K562 (cell line): ENCODE data around the gene PAX2.

Experiments used
- CTCF ChIP-seq, 3 experiments: IDR thresholded peaks in 2 of 3; conservative IDR thresholded peaks in 1 of 3; 2 replicates each; pipeline ENCODE4 v1.5.1; 2011 to 2012; ENCODE audit warnings: low read length in 3 of 3, mild to moderate bottlenecking in 3 of 3, control low read depth in 2 of 3, improper control_type of control experiment in 1 of 3, inconsistent platforms in 1 of 3, low read depth in 1 of 3, mixed read lengths in 1 of 3, moderate library complexity in 1 of 3; ENCODE audit not compliant: insufficient read depth in 2 of 3
- KDM1A ChIP-seq, 2 experiments: fragments of 450-650 bp; IDR thresholded peaks; 2 replicates each; pipeline ENCODE4 v1.6.1; 2016; ENCODE audit warnings: mild to moderate bottlenecking in 2 of 2
- LEF1 ChIP-seq: fragments of 450-650 bp; IDR thresholded peaks from 2 replicates; pipeline ENCODE4 v1.6.1; 2016; ENCODE audit warnings: mild to moderate bottlenecking
- YY1 ChIP-seq, 3 experiments: IDR thresholded peaks; 2 replicates each; pipeline ENCODE4 v1.6.1; 2011; ENCODE audit warnings: low read length in 2 of 3, mild to moderate bottlenecking in 2 of 3, moderate library complexity in 2 of 3, borderline replicate concordance in 1 of 3, control low read depth in 1 of 3, low read depth in 1 of 3; ENCODE audit not compliant: insufficient read depth in 3 of 3, insufficient replicate concordance in 2 of 3, control insufficient read depth in 1 of 3, insufficient read length in 1 of 3; ENCODE audit errors: extremely low read depth in 1 of 3
- ZNF668 ChIP-seq: fragments of 250-450 bp; sonication (Bioruptor Pico); IDR thresholded peaks from 2 replicates; pipeline ENCODE4 v1.8.0; 2022; ENCODE audit warnings: mild to moderate bottlenecking, inconsistent platforms

DNA sequence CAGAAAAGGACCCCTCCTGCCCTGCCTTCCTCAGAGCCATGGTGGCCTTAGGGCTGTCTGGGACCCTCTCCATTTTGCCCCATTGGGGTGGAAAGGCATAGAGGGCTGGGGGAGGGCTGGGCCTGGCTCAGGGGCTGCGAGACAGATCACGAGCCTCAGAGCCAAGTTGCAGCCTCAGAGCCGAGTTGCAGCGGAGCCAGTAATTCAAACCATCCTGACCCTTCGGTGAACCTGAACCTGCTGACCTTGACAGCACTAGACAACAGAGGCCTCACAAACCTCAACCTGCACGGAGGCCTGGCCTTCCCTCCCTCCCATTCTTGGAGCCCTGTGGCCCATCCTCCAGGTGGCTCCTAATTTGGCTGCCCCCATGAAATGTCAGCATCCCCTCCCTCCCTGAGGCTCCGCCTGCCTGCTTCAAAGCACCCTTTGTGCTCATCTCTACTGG, 45.4 kb downstream of the PAX2 start:
- TF ChIP-seq CTCF (IDR thresholded peaks at IDR 0.05 in 2 of 3, conservative IDR thresholded peaks at IDR 0.05 in 1 of 3; ENCODE audit: insufficient read depth in 2 of 3, low read depth in 1 of 3, low read length in 3 of 3) (no peak), KDM1A (IDR thresholded peaks at IDR 0.05) (no peak), ZNF668 (CRISPR knock-in tag) (no peak), YY1 (IDR thresholded peaks at IDR 0.05; ENCODE audit: borderline replicate concordance in 1 of 3, control insufficient read depth in 1 of 3, extremely low read depth in 1 of 3, insufficient read depth in 3 of 3, insufficient read length in 1 of 3, insufficient replicate concordance in 2 of 3, low read depth in 1 of 3, low read length in 2 of 3) (no peak), LEF1 (no peak)
